Ascending aorta (tissue), 2 donors: ENCODE data around the gene JPT2. TPM values are rescaled to one million over a fixed set of nuclear protein-coding genes. Genes with fewer than 3 reads are reported as not detected.

ENCODE experiments used
- DNase-seq, 2 donors: peaks; one replicate each; pipeline ENCODE4 v3.0.0-alpha.2; 2019; ENCODE audit warnings: low spot score in 2 of 2
- H3K27ac ChIP-seq, 2 donors: fragments of 200-600 bp; sonication (generic); one replicate each; pipeline ENCODE4 v1.5.1; 2016 to 2017; ENCODE audit warnings: mild to moderate bottlenecking in 1 of 2
- H3K27me3 ChIP-seq: fragments of 200-600 bp; sonication (generic); one replicate; pipeline ENCODE4 v1.5.1; 2017
- H3K36me3 ChIP-seq, 2 donors: fragments of 200-600 bp; sonication (generic); one replicate each; pipeline ENCODE4 v1.5.1; 2016
- H3K4me1 ChIP-seq, 2 donors: fragments of 200-600 bp; sonication (generic); one replicate each; pipeline ENCODE4 v1.5.1; 2016 to 2017; ENCODE audit warnings: mild to moderate bottlenecking in 1 of 2
- H3K4me3 ChIP-seq, 2 donors: fragments of 200-600 bp; sonication (generic); one replicate each; pipeline ENCODE4 v1.5.1; 2016 to 2017; ENCODE audit warnings: mild to moderate bottlenecking in 1 of 2
- H3K9me3 ChIP-seq, 2 donors: fragments of 200-600 bp; sonication (generic); one replicate each; pipeline ENCODE4 v1.5.1; 2016
- intact Hi-C: fragments of 100-400 bp; cut with DNase I; formaldehyde crosslinking; loops from one replicate; pipeline ENCODE4 v1.15.1; 2023
- total RNA-seq: library from RNA; depleted of rRNA; stranded (reverse); fragments of >200 nt; gene quantifications from one replicate; pipeline ENCODE4 v1.1.0, GENCODE V29; 2016
- TF ChIP-seq, protein P1 (sequence below), 3 experiments: fragments of 200-600 bp in 2 of 3; fragments of 450-650 bp in 1 of 3; sonication (generic) in 2 of 3; IDR thresholded peaks; one replicate each; pipeline ENCODE4 v1.5.1; 2016 to 2019; ENCODE audit warnings: antibody characterized with exemption in 3 of 3, mild to moderate bottlenecking in 1 of 3, moderate library complexity in 1 of 3

The JPT2 gene, protein sequence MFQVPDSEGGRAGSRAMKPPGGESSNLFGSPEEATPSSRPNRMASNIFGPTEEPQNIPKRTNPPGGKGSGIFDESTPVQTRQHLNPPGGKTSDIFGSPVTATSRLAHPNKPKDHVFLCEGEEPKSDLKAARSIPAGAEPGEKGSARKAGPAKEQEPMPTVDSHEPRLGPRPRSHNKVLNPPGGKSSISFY
- 18.3 TPM for total RNA-seq

DNA sequence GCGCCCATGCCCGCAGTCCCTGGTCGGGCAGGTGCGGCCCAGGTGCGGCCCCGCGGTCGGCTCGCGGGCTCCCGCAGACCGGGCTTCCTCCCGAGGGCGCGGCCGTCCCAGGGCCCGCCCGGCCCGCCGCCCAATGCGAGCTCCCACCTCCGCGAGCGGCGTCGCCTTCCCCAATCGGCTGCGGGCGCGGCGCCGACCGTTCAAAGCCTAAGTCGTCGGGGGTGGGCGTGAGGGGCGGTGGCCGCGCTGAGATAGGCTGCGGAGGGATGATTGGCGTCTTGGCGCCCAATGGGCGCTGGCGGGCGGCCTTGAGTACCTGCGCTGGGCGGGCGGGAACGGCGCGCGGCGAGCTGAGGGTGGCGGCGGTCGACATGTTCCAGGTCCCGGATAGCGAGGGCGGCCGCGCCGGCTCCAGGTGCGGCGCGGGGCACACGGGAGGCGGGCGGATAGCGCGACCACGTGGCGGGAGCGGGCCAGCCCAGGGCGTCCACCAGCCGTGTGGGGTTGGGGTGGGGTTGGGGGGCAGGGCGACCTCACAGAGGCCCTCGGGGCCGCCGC is at the start of gene JPT2:
TSS of gene JPT2 (plus strand) at position 338 of the 558 bp plus-strand sequence. CDS start at position 372, 34 bp downstream.
- Histone ChIP-seq H3K36me3 (peaks cover 19 to 28% of the 10 kb centered on the region in 2 donors), H3K4me3 (peak within 1 kb of the TSS; percentile 70 to 90), H3K9me3 (no peaks in the 10 kb centered on the region), H3K27ac (peak within 1 kb of the TSS; percentile 35 to 59), H3K4me1 (peaks cover 0 to 3% of the 10 kb centered on the region in 2 donors), H3K27me3 (no peaks in the 10 kb centered on the region)
- DNase-seq: peak; percentile 85 to 97
- intact Hi-C loops: loop anchor here (1.0 to 5.0 kb wide), 3 partner anchors 28 to 94 kb away; partner anchors contain the start of genes CRAMP1, EME2, IFT140 and MAPK8IP3
- TF ChIP-seq, protein P1, sequence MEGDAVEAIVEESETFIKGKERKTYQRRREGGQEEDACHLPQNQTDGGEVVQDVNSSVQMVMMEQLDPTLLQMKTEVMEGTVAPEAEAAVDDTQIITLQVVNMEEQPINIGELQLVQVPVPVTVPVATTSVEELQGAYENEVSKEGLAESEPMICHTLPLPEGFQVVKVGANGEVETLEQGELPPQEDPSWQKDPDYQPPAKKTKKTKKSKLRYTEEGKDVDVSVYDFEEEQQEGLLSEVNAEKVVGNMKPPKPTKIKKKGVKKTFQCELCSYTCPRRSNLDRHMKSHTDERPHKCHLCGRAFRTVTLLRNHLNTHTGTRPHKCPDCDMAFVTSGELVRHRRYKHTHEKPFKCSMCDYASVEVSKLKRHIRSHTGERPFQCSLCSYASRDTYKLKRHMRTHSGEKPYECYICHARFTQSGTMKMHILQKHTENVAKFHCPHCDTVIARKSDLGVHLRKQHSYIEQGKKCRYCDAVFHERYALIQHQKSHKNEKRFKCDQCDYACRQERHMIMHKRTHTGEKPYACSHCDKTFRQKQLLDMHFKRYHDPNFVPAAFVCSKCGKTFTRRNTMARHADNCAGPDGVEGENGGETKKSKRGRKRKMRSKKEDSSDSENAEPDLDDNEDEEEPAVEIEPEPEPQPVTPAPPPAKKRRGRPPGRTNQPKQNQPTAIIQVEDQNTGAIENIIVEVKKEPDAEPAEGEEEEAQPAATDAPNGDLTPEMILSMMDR (IDR thresholded peaks at IDR 0.05): no peak

DNA sequence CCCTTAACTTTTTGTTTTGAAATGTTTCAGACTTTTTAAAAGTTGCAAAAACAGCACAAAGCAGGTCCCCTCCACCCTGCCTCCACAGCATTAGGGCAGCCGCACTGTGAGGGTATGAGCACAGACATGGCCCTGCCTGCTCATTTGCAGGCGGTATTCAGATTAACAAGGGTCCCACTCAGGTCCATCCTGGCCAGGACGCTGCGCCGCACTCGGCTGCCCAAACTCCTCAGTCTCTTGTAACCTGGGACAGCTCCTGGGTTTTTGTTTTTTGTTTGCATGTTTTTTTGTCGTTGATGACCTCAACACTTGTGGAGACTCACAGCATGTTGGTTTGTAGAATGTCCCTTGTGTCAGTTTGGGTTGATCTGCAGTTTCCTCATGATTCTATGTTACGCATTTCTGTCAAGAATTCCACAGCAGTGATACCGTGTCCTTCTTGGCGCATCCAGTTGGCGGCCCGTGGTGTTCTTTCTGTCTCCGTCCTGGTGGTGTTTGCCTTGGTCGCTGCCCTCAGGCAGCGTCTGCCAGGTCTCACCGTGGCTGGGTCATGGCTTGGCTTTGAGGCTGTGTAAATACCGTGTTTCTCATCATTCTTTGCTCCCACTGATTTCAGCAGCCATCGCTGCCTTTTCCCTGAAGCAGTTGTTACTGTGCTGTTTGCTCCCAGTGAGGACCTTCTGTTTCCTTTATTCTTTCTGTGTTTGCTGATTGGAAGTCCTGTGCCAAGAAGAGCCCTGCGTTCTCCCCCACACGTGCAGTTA is 47.4 kb upstream of the JPT2 start:
- no peaks in the 10 kb centered on the region for H3K9me3 ChIP-seq
- H3K27me3 ChIP-seq: no peaks in the 10 kb centered on the region
- peaks cover 39 to 77% of the 10 kb centered on the region in 2 donors for H3K36me3 ChIP-seq
- DNase-seq: no peak
- H3K27ac ChIP-seq: no peak overlapping the region
- H3K4me3 ChIP-seq: no peak overlapping the region
- intact Hi-C loops: no loop called here
- no peaks in the 10 kb centered on the region for H3K4me1 ChIP-seq
- TF ChIP-seq, protein P1 (IDR thresholded peaks at IDR 0.05): no peak

DNA sequence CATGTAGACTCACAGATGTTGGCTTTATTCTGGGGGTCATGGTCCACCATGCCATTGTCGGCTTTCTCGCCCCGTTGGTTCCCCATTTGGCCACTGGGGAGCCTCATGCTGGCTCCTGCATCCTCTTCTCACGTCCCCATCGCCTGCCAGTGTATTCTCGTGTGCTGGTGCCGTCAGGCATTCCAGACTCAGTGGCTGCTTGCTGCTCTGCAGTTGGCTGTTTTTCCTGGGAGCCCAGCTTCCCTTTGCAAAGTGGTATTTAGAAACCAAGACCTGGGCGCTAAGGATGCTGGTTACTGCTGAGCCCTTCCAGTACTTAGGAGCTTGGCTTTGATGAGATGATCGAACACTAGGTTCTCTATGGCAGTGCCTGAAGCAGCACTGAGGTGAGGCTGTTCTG is 46.8 kb upstream of the JPT2 start:
- peaks cover 36 to 76% of the 10 kb centered on the region in 2 donors for H3K36me3 ChIP-seq
- no peak overlapping the region for H3K27ac ChIP-seq
- DNase-seq: no peak
- TF ChIP-seq, protein P1 (IDR thresholded peaks at IDR 0.05): no peak
- no peaks in the 10 kb centered on the region for H3K9me3 ChIP-seq
- no peaks in the 10 kb centered on the region for H3K27me3 ChIP-seq
- intact Hi-C loops: no loop called here
- H3K4me1 ChIP-seq: no peaks in the 10 kb centered on the region
- H3K4me3 ChIP-seq: no peak overlapping the region

DNA sequence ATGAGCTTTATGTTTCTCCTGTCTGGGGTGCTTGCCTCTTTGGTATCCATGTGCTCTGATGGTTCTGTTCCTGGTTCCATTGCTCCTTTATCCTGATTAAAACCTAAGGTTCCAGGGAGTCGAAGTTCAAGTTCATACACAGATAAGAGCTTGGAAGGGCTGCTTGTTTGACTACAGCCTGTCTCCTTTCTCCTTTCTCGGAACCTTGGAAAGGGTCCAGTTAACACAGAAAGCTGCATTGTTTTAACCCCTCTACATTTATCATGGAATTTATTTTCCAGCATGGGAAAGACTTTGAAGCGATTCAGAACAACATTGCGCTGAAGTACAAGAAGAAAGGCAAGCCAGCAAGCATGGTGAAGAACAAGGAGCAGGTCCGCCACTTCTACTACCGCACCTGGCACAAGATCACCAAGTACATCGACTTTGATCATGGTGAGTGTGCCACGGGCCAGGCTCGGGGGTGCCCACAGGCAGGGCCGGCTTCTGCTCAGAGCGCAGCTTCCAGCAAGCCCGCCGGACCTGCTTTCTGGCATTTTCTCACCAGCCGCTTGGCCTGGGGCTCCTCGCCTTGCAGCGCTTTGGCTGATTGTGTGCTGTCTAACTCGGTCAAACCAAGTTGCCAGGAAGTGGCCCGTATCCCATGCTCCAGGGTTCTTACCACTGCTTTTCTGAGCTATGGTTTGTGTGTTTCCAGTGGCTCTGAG is 46.0 kb upstream of the JPT2 start:
- Histone ChIP-seq H3K27ac (no peak overlapping the region), H3K4me1 (no peaks in the 10 kb centered on the region), H3K36me3 (peaks cover 30 to 74% of the 10 kb centered on the region in 2 donors), H3K9me3 (no peaks in the 10 kb centered on the region), H3K4me3 (no peak overlapping the region), H3K27me3 (no peaks in the 10 kb centered on the region)
- intact Hi-C loops: no loop called here
- DNase-seq: no peak
- TF ChIP-seq, protein P1 (IDR thresholded peaks at IDR 0.05): no peak

DNA sequence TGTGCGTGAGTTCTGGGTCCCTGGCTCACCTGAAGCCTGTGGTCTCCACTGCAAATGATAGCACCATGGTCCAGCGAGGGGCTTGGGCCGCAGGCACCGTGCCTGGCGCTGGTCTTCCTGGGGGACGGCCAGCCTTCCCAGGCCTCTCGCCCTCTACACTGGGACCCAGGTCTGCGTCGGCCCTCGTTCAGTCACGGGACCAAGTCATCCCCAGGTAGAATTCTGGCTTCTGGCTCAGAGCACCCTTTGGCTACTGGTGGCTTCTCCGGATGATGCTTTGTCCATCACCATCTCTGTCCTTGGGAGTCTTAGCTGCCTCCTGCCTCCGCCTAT is 45.5 kb upstream of the JPT2 start:
- no peak overlapping the region for H3K4me3 ChIP-seq
- intact Hi-C loops: no loop called here
- H3K9me3 ChIP-seq: no peaks in the 10 kb centered on the region
- TF ChIP-seq, protein P1 (IDR thresholded peaks at IDR 0.05): no peak
- H3K36me3 ChIP-seq: peaks cover 32 to 73% of the 10 kb centered on the region in 2 donors
- H3K27me3 ChIP-seq: no peaks in the 10 kb centered on the region
- H3K27ac ChIP-seq: no peak overlapping the region
- no peaks in the 10 kb centered on the region for H3K4me1 ChIP-seq
- DNase-seq: no peak
